Coronary artery (tissue), 2 donors: ENCODE results near the gene PLXNA4.

Source experiments
- DNase-seq: peaks from one replicate; pipeline ENCODE4 v3.0.0-alpha.2; 2017; ENCODE audit warnings: low spot score
- H3K27ac ChIP-seq, 2 donors: fragments of 200-600 bp; sonication (generic); one replicate each; pipeline ENCODE4 v1.5.1; 2016 to 2019
- H3K4me3 ChIP-seq: fragments of 200-600 bp; sonication (generic); 2 replicates; pipeline ENCODE4 v1.5.1; 2016; ENCODE audit warnings: mild to moderate bottlenecking, moderate library complexity
- TF ChIP-seq, protein P1 (sequence below): fragments of 200-600 bp; sonication (generic); IDR thresholded peaks from one replicate; pipeline ENCODE4 v1.5.1; 2019; ENCODE audit warnings: antibody characterized with exemption

Gene PLXNA4

DNA sequence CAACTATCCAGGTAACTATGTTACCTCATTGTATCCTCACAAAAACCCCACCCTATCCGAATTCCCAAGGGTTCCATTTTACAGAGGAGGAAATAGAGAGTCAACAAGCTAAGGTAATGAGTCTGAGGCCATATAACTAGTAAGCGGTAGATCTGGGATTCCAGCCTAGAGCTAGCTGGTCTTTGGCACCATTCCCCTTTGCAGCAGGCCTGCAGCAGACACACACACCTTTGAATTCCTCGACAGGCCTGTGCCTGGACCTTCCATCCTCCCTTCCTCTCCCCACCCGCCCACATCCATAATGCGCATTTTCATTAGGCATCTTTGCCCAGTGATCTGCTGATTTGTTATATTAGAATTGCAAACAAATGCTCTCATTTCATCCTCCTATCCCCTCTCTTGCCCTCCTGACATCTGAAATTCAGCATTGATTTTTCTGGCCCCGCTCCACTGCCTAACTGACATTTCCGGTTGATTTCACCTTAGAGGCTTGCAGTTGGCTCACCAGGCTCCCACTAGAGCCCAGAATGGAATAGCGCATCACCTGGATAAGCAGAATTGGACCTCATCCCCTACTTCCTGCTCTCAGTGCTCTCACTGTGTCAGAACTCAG, 129.5 kb downstream of the PLXNA4 start:
- Histone ChIP-seq H3K4me3 (no peak overlapping the region), H3K27ac (no peak overlapping the region)
- no peak for DNase-seq
- TF ChIP-seq, protein P1, sequence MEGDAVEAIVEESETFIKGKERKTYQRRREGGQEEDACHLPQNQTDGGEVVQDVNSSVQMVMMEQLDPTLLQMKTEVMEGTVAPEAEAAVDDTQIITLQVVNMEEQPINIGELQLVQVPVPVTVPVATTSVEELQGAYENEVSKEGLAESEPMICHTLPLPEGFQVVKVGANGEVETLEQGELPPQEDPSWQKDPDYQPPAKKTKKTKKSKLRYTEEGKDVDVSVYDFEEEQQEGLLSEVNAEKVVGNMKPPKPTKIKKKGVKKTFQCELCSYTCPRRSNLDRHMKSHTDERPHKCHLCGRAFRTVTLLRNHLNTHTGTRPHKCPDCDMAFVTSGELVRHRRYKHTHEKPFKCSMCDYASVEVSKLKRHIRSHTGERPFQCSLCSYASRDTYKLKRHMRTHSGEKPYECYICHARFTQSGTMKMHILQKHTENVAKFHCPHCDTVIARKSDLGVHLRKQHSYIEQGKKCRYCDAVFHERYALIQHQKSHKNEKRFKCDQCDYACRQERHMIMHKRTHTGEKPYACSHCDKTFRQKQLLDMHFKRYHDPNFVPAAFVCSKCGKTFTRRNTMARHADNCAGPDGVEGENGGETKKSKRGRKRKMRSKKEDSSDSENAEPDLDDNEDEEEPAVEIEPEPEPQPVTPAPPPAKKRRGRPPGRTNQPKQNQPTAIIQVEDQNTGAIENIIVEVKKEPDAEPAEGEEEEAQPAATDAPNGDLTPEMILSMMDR = no peak

DNA sequence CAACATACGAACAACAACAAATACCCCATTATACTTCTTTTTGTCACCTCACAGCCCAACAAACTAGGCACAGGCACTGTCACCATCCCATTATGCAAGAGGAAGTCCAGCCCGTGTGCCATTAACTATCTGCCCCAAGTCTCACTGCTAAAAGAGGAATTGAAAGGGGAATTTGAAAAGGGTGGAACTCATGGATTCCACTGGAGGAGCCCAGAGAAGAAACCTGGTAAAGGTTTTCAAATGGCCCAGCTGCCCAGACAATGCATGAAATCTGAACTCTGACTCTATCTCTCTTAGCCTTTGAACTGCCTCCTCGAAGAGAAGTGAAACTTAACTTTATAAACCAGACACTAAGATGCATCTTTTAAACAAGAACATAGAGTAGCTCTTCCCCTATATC, 130.0 kb downstream of the PLXNA4 start:
- TF ChIP-seq, protein P1 = no peak
- Histone ChIP-seq H3K27ac (no peak overlapping the region), H3K4me3 (no peak overlapping the region)
- no peak for DNase-seq

DNA sequence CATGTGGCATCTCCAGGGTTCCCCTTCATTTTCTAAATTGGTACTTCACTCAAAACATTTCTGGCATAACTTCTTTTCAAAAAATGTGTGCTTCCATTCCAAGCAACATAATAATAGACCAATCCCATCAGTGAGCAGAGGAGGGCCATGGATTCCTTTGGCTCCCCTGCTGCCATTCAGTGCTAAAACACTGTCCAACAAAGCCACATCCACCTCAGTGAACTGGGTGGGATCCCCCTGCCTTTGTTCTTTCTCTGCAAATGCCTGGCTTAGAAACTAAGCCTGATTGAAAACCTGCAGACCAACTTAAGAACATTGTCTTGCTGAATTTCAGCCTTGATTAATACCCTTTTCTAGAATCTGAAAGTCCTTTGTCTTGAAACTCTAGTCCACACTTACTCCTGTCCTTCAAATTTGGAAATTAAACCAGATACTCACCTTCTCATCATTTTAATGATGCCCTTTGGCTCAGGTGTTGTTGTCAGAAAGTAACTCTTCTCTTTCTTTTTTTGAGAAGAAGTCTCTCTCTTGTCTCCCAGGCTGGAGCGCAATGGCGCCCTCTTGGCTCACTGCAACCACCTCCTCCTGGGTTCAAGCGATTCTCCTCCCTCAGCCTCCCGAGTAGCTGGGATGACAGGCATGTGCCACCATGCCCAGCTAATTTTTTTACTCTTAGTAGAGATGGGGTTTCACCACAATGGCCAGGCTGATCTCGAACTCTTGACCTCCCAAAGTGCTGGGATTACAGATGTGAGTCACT, 132.3 kb downstream of the PLXNA4 start:
- no peak for DNase-seq
- TF ChIP-seq, protein P1 = no peak
- no peak overlapping the region for H3K4me3 ChIP-seq
- no peak overlapping the region for H3K27ac ChIP-seq

DNA sequence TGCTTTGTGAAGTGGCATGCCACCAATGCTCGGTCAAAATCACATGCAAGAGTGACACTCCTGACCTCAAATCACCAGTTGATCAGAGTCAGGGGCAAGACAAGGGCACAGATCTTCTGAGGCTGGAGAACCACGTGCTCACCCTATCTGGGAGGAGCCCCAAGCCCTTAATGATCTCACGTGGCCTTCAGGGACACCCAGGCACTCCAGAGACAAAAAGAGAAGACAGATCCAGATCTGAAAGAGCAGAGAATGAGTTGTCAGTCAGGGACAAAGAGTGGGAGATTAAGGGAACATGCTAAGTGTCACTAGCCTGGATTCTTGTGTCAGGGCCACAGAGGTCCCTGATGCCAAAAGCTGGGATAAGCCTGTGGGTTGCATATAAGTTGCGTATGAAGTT, 134.3 kb downstream of the PLXNA4 start:
- TF ChIP-seq, protein P1 = no peak
- Histone ChIP-seq H3K4me3 (no peak overlapping the region), H3K27ac (no peak overlapping the region)
- DNase-seq = no peak

DNA sequence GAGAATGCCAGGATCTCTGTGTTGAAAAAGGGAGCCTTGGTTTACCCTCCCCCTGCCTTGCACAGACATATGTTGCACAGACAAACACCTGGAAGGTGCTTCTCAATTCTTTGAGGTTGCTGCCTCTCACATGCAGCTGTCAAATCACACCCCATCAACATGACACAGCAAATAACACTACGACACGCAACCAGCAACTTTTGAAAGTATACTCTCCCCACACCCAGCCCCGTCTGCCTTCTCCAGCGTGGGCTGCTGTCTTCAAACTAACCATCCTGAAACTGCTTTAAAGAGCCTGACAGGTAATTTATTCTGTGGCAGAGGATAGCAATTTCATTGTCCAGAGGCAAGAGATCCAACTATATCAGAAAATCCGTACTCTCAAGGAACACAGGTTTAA, 136.1 kb downstream of the PLXNA4 start:
- TF ChIP-seq, protein P1 = no peak
- no peak overlapping the region for H3K27ac ChIP-seq
- no peak overlapping the region for H3K4me3 ChIP-seq
- no peak for DNase-seq

DNA sequence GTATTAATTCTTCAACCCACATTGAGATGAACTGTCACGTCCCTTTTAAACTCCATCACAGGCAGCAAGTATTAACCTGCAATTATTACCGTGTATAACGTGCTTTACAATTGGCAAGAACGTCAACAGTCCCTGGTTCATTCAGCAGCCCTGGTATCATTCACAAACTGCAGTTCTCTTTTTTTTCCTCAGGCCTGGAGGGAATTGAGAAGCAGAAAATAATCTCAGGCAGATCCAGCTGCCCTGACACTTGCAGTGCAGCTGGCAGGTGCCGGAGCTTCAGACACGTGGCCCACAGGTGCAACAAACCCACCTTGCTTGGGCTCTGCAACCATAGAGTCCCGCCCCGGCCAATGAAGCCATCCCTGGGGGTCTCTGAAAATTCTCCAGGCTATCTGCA, 137.3 kb downstream of the PLXNA4 start:
- H3K27ac ChIP-seq = no peak overlapping the region
- no peak overlapping the region for H3K4me3 ChIP-seq
- TF ChIP-seq, protein P1 = no peak
- DNase-seq = no peak

DNA sequence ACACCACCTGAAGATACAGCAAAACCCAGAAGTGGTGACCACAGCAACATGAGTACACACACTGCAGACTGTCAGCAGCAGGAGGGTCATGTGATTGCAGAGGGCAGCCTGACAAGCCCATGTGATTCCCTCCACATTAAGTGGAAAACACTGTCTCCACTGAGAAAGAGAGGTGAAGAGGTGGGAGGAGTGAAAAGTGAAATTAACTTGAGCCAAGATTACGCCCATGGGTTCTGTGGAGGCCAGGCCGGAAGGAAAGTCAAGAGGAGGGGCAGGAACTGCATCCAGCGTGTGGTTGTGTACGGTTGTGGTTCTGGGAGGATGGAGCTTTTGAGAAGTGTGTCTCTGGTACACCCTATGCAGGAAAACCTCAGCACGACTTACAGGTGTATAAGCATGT, 138.5 kb downstream of the PLXNA4 start:
- no peak for DNase-seq
- H3K4me3 ChIP-seq = no peak overlapping the region
- H3K27ac ChIP-seq = no peak overlapping the region

More for the DNA sequence above, 138.5 kb downstream of the PLXNA4 start:
- TF ChIP-seq, protein P1 = no peak
